GM12873 (cell line): ENCODE data around the gene AS3MT.

Experiments used
- TF ChIP-seq, protein P1 (sequence below): IDR thresholded peaks from 2 replicates; pipeline ENCODE4 v1.5.1; 2012; ENCODE audit warnings: low read depth, mild to moderate bottlenecking, moderate library complexity, low read length, control low read depth; ENCODE audit not compliant: insufficient read depth; ENCODE audit errors: missing control alignments

AS3MT gene

DNA sequence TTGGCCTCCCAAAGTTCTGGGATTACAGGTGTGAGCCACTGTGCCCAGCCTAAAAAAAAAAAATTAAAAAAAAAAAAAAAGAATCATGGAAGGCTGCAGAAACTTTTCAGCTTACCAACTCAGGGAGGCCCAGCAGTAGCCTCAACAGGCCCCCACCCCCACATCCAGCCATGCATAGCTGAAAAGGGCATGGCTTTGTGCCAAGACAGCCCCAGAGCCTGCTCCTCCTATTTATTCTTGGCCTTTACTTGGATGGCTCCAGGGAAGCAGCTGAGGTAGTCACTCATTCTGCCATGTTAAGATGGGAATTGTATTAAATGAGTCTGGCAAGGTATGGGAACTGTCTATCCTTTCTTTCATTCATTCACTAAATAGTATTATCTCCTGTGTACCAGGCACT is 35.1 kb downstream of the AS3MT start:
- TF ChIP-seq, protein P1, sequence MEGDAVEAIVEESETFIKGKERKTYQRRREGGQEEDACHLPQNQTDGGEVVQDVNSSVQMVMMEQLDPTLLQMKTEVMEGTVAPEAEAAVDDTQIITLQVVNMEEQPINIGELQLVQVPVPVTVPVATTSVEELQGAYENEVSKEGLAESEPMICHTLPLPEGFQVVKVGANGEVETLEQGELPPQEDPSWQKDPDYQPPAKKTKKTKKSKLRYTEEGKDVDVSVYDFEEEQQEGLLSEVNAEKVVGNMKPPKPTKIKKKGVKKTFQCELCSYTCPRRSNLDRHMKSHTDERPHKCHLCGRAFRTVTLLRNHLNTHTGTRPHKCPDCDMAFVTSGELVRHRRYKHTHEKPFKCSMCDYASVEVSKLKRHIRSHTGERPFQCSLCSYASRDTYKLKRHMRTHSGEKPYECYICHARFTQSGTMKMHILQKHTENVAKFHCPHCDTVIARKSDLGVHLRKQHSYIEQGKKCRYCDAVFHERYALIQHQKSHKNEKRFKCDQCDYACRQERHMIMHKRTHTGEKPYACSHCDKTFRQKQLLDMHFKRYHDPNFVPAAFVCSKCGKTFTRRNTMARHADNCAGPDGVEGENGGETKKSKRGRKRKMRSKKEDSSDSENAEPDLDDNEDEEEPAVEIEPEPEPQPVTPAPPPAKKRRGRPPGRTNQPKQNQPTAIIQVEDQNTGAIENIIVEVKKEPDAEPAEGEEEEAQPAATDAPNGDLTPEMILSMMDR = no peak

DNA sequence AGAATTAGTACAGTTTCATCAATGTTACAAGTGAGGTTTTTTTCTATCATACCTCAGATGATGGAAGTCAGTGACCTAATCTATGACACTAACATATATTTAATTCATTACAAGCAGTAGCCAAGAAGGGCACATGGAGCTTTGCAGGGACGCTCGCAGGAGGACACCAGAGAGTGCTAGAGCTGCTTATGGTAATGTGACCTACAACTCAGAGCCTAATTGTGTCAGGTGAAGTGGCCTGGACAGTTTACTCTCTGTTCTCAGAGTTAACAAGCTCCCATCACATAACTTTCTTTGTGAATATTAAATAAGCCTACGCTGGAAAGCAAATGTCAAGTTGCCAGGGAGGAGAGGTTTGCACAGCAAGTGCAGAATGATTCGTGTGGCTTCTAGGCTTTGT is 37.2 kb downstream of the AS3MT start:
- TF ChIP-seq, protein P1 = no peak

DNA sequence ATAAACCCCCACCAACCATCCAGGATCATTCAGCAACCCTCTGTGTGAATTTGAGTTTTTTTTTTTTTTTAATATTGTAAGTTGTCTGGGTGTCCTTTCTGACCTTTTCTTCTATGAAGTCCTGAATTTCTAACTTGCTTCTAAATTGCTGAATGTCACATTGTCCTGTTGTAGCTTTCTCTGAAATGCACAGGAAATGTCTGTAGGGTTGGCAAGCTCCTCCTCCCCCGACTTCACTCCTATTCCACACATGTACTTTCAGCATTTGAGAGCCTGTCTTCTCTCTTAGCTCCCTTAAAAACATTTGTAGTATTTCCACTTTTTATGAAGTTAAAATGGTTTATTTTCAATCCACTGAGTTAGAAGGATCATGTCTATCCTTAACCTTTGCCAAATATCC is 45.5 kb downstream of the AS3MT start:
- TF ChIP-seq, protein P1 = no peak

DNA sequence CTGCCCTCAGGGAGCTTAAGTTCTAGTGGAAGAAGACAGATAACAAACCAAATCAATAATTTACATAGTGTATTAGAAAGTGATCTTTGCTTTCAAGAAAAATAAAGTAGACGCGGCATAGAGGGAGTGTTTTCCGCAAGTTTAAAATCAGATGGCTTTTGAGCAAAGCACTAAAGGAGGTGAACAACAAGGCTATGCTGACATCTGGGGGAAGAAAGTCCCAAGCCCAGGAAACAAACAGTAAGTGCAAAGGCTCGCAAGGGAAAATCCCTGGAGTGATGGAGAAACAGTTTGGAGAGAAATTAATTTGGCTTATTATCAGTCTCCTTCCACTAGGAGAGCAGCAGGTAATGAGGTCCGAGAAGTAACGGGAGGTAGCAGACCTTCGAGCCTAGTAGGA is 46.9 kb downstream of the AS3MT start:
- TF ChIP-seq, protein P1 = no peak

DNA sequence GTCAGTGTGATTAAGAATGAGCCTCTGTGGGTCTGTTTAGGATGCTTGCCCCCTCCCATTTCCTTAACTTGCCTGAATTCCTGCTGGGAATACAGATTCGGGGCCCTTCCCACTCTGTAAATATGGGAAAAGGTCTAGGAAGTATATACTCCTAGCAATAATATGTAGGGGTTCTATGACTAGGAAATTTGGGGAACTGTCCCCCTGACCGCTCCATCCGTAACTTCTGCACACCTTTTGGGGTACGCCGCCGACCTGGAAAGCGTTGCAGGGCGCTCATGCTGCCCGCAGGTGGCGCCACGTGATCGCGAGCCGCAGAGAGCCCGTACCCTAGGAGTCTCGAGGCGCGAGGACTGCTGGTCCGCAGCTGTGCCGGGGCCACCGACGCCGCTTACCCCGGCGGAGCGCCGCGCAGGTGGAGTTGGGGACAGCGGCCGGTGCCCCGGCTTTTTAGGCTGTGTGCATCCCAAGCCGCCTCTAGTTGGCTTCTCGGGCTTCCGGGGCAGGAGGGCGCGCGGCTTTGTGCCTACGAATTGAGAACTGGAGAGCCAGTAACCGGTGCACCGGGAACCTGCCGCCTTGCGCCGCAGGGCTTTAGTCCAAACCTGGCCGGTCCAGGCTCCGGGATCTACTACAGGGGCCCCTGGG is 48.2 kb downstream of the AS3MT start:
- TF ChIP-seq, protein P1 = peak; percentile 94

DNA sequence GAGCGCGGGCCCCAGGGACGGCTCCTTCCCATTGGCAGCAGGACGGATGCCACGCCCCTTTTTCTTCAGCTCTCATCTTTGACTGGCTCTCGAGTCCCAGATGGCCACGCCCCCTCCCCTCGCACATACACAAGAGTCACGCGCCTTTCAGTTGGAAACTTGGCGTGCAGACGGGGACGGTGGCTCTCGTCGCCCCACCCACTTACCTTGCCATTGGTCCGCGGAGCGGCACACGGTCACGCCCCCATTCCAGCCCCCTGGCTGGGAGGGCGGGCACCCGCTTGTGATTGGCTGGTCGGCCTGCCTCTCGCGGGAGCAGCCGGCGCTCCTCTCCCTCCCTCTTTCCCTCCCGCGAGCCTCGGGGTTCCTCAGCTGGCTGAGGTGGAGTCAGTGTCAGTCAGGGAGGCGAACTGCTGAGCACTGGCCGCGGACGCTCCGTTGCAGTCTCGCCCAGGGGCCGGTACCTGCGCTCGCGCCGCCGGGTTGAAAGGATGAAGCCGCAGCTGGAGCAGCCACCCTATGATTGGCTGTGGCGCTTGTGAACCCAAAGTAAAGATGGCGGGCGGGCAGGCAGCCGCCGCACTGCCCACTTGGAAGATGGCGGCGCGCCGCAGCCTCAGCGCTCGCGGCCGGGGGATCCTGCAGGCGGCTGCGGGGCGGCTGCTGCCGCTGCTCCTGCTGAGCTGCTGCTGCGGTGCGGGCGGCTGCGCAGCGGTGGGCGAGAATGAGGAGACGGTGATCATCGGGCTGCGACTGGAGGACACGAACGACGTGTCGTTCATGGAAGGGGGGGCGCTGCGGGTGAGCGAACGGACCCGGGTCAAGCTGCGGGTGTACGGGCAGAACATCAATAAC is 48.9 kb downstream of the AS3MT start, which contains the start of gene CNNM2:
CNNM2 (plus strand) TSS at position 333 of the 855 bp plus-strand sequence; CDS start at position 520, 187 bp downstream.
- TF ChIP-seq, protein P1 = no peak

DNA sequence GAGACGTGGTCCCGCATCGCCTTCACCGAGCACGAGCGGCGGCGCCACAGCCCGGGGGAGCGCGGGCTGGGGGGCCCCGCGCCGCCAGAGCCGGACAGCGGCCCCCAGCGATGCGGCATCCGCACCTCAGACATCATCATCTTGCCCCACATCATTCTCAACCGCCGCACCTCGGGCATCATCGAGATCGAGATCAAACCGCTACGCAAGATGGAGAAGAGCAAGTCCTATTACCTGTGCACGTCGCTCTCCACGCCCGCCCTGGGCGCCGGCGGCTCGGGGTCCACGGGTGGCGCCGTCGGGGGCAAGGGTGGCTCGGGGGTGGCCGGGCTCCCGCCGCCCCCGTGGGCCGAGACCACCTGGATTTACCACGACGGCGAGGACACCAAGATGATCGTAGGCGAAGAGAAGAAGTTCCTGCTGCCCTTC is 49.6 kb downstream of the AS3MT start:
- TF ChIP-seq, protein P1 = peak; percentile 10
